ENCODE results near the gene PDZK1.
"Not testable (repeated sequence)": the region's sequence is repeated elsewhere in the genome, so short reads cannot be mapped to it uniquely, and the experiment has no call there.

DNA sequence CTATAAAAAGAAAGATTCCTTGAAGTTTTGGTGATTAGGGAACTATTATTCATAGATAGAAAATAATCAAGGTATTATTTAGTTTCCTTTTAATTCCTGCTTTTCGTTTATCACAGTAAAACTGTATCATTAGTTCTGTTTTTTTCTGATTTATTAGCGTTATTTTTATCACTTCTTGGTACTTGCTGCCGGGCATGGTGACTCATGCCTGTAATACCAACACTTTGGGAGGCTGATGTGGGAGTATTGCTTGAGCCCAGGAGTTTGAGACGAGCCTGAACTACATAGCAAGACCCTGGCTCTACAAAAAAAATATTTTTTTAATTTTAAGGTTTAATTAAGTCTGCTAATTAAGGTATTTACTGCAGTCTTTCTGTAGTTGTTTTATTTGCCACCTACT is 42.2 kb downstream of the PDZK1 start:
- not testable (repeated sequence) for TF ChIP-seq POLR2A, CTCF (IDR thresholded peaks at IDR 0.05)

Data from body of pancreas (tissue), 4 donors.